ENCODE results near the gene XRCC1. TPM values are rescaled to one million over a fixed set of nuclear protein-coding genes. Genes with fewer than 3 reads are reported as not detected.

XRCC1 gene
- total RNA-seq, 3 donors from 2014 or later: 21.0 to 30.6 (median 29.0) TPM

DNA sequence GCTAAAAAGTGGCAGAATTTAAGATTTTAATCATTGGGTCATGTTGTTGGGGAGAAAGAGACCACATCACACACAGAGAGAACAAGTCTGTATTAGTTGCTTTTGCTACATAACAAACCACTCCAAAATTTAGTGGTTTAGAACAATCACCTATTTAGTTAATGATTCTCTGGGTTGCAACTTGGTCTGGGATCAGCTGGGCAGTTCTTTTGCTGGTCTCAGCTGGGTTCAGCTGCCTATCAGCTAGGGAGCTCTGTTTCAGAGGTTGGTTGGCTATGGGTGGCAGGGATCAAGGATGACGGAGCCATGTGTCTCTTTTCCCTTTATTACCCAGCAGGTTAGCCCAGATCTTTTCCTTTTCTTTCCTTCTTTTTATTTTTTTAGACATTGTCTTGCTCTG is 9.2 kb upstream of the XRCC1 start:
- intact Hi-C loops (cut with DNase I; ENCODE audit: low total_unique reads): no loop called here
- H3K36me3 ChIP-seq: no peaks in the 10 kb centered on the region
- H3K27ac ChIP-seq: peak overlapping the region in 1 of 2 donors; percentile 55
- H3K9me3 ChIP-seq: no peaks in the 10 kb centered on the region
- no peaks in the 10 kb centered on the region for H3K27me3 ChIP-seq
- H3K4me3 ChIP-seq: no peak overlapping the region
- TF ChIP-seq, protein P1, sequence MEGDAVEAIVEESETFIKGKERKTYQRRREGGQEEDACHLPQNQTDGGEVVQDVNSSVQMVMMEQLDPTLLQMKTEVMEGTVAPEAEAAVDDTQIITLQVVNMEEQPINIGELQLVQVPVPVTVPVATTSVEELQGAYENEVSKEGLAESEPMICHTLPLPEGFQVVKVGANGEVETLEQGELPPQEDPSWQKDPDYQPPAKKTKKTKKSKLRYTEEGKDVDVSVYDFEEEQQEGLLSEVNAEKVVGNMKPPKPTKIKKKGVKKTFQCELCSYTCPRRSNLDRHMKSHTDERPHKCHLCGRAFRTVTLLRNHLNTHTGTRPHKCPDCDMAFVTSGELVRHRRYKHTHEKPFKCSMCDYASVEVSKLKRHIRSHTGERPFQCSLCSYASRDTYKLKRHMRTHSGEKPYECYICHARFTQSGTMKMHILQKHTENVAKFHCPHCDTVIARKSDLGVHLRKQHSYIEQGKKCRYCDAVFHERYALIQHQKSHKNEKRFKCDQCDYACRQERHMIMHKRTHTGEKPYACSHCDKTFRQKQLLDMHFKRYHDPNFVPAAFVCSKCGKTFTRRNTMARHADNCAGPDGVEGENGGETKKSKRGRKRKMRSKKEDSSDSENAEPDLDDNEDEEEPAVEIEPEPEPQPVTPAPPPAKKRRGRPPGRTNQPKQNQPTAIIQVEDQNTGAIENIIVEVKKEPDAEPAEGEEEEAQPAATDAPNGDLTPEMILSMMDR (IDR thresholded peaks at IDR 0.05): no peak
- TF ChIP-seq POLR2AphosphoS5 (IDR thresholded peaks at IDR 0.05) (no peak), POLR2A (IDR thresholded peaks at IDR 0.05) (no peak)
- H3K4me1 ChIP-seq: no peaks in the 10 kb centered on the region
- no peak for DNase-seq (ENCODE audit: low spot score in 2 of 2)

DNA sequence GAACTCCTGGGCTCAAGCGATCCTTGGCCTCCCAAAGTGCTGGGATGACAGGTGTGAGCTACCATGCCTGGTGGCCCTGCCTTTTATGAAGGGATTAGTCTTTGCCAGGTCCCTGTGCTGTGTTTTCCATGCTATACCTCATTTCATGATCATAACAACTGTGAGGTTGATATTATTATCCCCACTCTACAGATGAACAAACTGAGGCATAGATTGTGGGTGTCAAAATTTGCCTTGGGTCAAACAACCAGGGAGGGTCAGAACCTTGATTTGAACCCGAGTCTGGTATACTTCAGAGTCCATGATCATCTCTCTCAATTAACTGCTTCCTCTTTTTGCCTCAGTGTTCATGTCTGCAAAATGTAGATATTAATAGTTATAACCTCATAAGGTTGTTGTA is 7.2 kb upstream of the XRCC1 start:
- TF ChIP-seq POLR2A (IDR thresholded peaks at IDR 0.05) (no peak), POLR2AphosphoS5 (IDR thresholded peaks at IDR 0.05) (no peak)
- TF ChIP-seq, protein P1 (IDR thresholded peaks at IDR 0.05): no peak
- H3K27ac ChIP-seq: no peak overlapping the region
- intact Hi-C loops (cut with DNase I; ENCODE audit: low total_unique reads): no loop called here

DNA sequence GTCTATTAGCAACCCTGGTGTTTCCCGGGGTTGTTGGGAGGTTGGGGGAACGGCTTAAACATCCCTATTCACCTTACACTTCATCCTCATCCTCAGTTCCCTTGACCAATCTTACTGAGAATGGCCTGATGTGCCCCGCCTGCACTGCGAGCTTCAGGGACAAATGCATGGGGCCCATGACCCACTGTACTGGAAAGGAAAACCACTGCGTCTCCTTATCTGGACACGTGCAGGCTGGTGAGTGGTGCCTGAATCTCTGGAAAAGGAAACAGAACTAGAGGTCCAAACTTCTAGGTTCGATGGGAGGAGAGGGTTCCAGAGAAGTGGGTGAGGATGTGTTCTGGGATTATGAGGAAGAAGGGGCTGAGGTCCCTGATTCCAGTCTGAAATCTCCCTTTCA is 6.1 kb upstream of the XRCC1 start:
- no peak for TF ChIP-seq POLR2AphosphoS5 (IDR thresholded peaks at IDR 0.05)
- no peak for TF ChIP-seq POLR2A (IDR thresholded peaks at IDR 0.05)
- TF ChIP-seq, protein P1 (IDR thresholded peaks at IDR 0.05): no peak

More for the DNA sequence above, 7.2 kb upstream of the XRCC1 start:
- Histone ChIP-seq H3K9me3 (no peaks in the 10 kb centered on the region), H3K4me1 (no peaks in the 10 kb centered on the region), H3K27me3 (no peaks in the 10 kb centered on the region), H3K36me3 (no peaks in the 10 kb centered on the region), H3K4me3 (no peak overlapping the region)
- DNase-seq (ENCODE audit: low spot score in 2 of 2): no peak

DNA sequence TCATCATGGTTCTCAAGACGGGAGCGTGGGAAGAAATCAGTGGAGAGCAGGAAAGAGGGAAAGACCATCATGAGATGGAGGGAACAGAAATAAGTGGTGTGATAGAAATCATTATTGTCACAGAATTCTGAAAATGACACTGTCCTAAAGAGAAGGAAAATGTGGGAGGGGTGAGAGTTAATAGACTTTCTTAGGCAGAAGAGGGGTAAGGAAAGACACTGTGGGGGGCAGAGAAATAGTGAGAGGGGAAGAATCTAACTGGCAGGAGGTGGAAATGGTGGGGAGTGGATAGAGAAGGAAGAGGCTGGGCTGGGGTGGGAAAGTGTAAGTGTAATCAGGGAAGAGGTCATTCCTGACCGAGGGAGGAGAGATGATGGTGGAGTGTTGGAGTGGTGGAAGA is 3.5 kb upstream of the XRCC1 start:
- intact Hi-C loops (cut with DNase I; ENCODE audit: low total_unique reads): no loop called here
- DNase-seq (ENCODE audit: low spot score in 2 of 2): no peak
- H3K4me1 ChIP-seq: peaks cover 0 to 7% of the 10 kb centered on the region in 2 donors
- no peaks in the 10 kb centered on the region for H3K36me3 ChIP-seq
- no peak overlapping the region for H3K27ac ChIP-seq
- no peaks in the 10 kb centered on the region for H3K27me3 ChIP-seq
- no peak overlapping the region for H3K4me3 ChIP-seq
- H3K9me3 ChIP-seq: no peaks in the 10 kb centered on the region
- TF ChIP-seq POLR2AphosphoS5 (IDR thresholded peaks at IDR 0.05): no peak
- TF ChIP-seq, protein P1 (IDR thresholded peaks at IDR 0.05): no peak
- TF ChIP-seq POLR2A (IDR thresholded peaks at IDR 0.05): no peak

More for the DNA sequence above, 6.1 kb upstream of the XRCC1 start:
- DNase-seq (ENCODE audit: low spot score in 2 of 2): no peak
- H3K9me3 ChIP-seq: no peaks in the 10 kb centered on the region
- no peaks in the 10 kb centered on the region for H3K4me1 ChIP-seq
- no peaks in the 10 kb centered on the region for H3K36me3 ChIP-seq
- no peaks in the 10 kb centered on the region for H3K27me3 ChIP-seq
- intact Hi-C loops (cut with DNase I; ENCODE audit: low total_unique reads): no loop called here
- peak overlapping the region; percentile 73 to 90 for H3K27ac ChIP-seq
- H3K4me3 ChIP-seq: peak overlapping the region; percentile 46 to 71 (median 55)

DNA sequence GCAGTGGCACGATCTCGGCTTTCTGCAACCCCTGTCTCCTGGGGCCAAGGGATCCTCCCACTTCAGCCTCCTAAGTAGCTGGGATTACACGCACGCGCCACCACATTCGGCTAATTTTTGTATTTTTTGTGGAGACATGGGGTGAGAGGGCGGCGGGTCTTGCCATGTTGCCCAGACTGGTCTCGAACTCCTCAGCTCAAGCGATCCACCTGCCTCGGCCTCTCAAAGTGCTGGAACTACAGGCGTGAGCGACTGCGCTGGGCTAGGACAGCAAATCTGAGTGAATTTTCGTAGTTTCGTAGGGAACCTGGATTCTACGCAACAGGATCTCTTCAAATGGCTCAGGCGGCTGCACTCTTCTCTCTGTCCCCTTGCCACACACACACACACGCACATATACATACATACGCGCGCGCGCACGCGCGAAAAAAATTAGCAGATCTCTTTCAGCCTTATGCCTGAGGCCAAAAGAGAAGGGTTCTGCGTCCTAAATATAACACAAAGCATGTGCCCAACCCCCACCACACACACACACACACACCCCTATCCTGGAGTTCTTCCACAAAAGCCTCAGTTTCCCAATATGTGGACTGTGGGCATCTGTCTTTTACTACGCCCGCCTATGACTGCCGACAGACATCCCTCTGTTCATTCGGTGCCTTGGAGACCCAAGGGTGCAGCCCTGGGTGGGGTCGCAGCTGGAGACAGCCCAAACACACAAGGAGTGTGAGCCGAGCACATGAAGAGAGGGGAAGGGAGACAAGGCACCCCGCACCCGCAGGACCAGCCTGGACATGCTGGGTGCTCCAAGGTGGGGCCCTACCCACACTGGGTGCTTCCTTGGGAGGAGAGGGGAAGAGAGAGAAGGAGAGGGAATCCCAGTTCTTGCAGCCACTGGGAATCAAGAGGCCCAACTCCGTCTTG is 890 bp upstream of the XRCC1 start:
- Histone ChIP-seq H3K4me3 (peak overlapping the region; percentile 69 to 87 (median 69)), H3K36me3 (no peaks in the 10 kb centered on the region), H3K4me1 (peaks cover 0 to 7% of the 10 kb centered on the region in 2 donors), H3K9me3 (no peaks in the 10 kb centered on the region), H3K27me3 (no peaks in the 10 kb centered on the region), H3K27ac (peak overlapping the region; percentile 73 to 91)
- intact Hi-C loops (cut with DNase I; ENCODE audit: low total_unique reads): no loop called here
- no peak for TF ChIP-seq POLR2AphosphoS5 (IDR thresholded peaks at IDR 0.05)
- TF ChIP-seq, protein P1 (IDR thresholded peaks at IDR 0.05): no peak
- no peak for TF ChIP-seq POLR2A (IDR thresholded peaks at IDR 0.05)
- no peak for DNase-seq (ENCODE audit: low spot score in 2 of 2)

Data from breast epithelium (tissue), 4 donors.